NT2/D1 (cell line): ENCODE data around the gene PI4KA.
"Not testable (repeated sequence)": the region's sequence is repeated elsewhere in the genome, so short reads cannot be mapped to it uniquely, and the experiment has no call there.

Experiments used
- SUZ12 ChIP-seq: IDR thresholded peaks from 2 replicates; pipeline ENCODE4 v1.6.1; 2011; ENCODE audit not compliant: insufficient read length, insufficient read depth; ENCODE audit errors: extremely low read depth
- YY1 ChIP-seq: IDR thresholded peaks from 2 replicates; pipeline ENCODE4 v1.6.1; 2011; ENCODE audit not compliant: insufficient read length, insufficient read depth
- ZNF274 ChIP-seq: IDR thresholded peaks from 2 replicates; pipeline ENCODE4 v1.6.1; 2011; ENCODE audit warnings: mild to moderate bottlenecking, low read depth, low read length

DNA sequence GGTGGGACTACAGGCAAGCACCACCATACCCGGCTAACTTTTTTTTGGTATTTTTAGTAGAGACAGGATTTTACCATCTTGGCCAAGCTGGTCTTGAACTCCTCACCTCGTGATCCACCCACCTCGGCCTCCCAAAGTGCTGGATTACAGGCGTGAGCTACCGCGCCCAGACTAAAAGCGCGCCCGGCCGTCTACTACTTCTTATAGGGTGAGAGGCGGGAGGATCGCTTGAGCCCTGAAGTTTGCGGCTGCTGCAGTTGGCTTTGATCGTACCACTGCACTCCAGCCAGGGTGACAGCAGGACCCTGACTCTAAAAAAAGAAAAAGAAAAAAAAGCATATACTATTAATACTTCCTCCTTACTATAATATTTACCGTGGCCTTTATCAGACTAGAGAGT, 158.3 kb downstream of the PI4KA start:
- TF ChIP-seq ZNF274, YY1, SUZ12: not testable (repeated sequence)
